HepG2 (cell line): ENCODE results near the gene RBM12. TPM values are rescaled to one million over a fixed set of nuclear protein-coding genes. Genes with fewer than 3 reads are reported as not detected.

ENCODE experiments used
- ARNT ChIP-seq: fragments of 450-650 bp; IDR thresholded peaks from 2 replicates; pipeline ENCODE4 v1.6.1; 2017
- BCL3 ChIP-seq: sonication (generic); formaldehyde crosslinking; IDR thresholded peaks from 2 replicates; pipeline ENCODE4 v1.5.1; 2020; ENCODE audit warnings: mild to moderate bottlenecking, missing genetic modification reagents, moderate library complexity
- CHD2 ChIP-seq: IDR thresholded peaks from 2 replicates; pipeline ENCODE4 v1.6.1; 2011; ENCODE audit warnings: low read depth, low read length, improper control_type of control experiment
- E2F1 ChIP-seq: sonication (generic); formaldehyde crosslinking; IDR thresholded peaks from 2 replicates; pipeline ENCODE4 v1.5.0; 2020; ENCODE audit warnings: missing genetic modification reagents
- FOXO1 ChIP-seq: sonication (generic); formaldehyde crosslinking; IDR thresholded peaks from 2 replicates; pipeline ENCODE4 v1.4.0; 2020; ENCODE audit warnings: missing genetic modification reagents
- GLI4 ChIP-seq: sonication (generic); formaldehyde crosslinking; IDR thresholded peaks from 2 replicates; pipeline ENCODE4 v1.5.1; 2020; ENCODE audit warnings: missing genetic modification reagents, mild to moderate bottlenecking, moderate library complexity, borderline replicate concordance
- HMGXB4 ChIP-seq, 2 experiments: sonication (generic) in 1 of 2; formaldehyde crosslinking in 1 of 2; IDR thresholded peaks; 2 replicates each; pipeline versions ENCODE4 v1.4.0 to v1.6.1; 2018 to 2020; ENCODE audit warnings: missing genetic modification reagents in 2 of 2, borderline replicate concordance in 1 of 2, low read depth in 1 of 2, mild to moderate bottlenecking in 1 of 2, missing biosample characterization in 1 of 2
- HNRNPLL ChIP-seq: fragments of 200-400 bp; formaldehyde crosslinking; IDR thresholded peaks from 2 replicates; pipeline ENCODE4 v1.6.1; 2017; ENCODE audit warnings: mild to moderate bottlenecking, low read depth, low read length; ENCODE audit not compliant: poor library complexity, severe bottlenecking
- HOXA3 ChIP-seq: sonication (generic); formaldehyde crosslinking; IDR thresholded peaks from 2 replicates; pipeline ENCODE4 v1.5.0; 2020; ENCODE audit warnings: missing genetic modification reagents
- NCOA2 ChIP-seq: sonication (generic); formaldehyde crosslinking; IDR thresholded peaks from 2 replicates; pipeline ENCODE4 v1.8.0; 2022; ENCODE audit warnings: inconsistent platforms
- PITX1 ChIP-seq: sonication (generic); formaldehyde crosslinking; IDR thresholded peaks from 2 replicates; pipeline ENCODE4 v1.5.1; 2020; ENCODE audit warnings: mild to moderate bottlenecking, missing genetic modification reagents
- SALL2 ChIP-seq: sonication (generic); formaldehyde crosslinking; IDR thresholded peaks from 2 replicates; pipeline ENCODE4 v1.8.1; 2023; ENCODE audit warnings: mild to moderate bottlenecking, missing genetic modification reagents, inconsistent platforms
- SMAD1 ChIP-seq: sonication (generic); formaldehyde crosslinking; IDR thresholded peaks from 2 replicates; pipeline ENCODE4 v1.4.0; 2020; ENCODE audit warnings: missing genetic modification reagents, low read depth, mild to moderate bottlenecking, borderline replicate concordance
- SOX13 ChIP-seq, 3 experiments: fragments of 450-650 bp in 1 of 3; sonication (generic) in 1 of 3; formaldehyde crosslinking in 1 of 3; IDR thresholded peaks in 2 of 3; conservative IDR thresholded peaks in 1 of 3; 2 replicates each; pipeline versions ENCODE4 v1.5.0 to v1.6.1; 2016 to 2020; ENCODE audit warnings: antibody characterized with exemption in 1 of 3, mild to moderate bottlenecking in 1 of 3, missing compliant biosample characterization in 1 of 3, missing genetic modification reagents in 1 of 3, moderate library complexity in 1 of 3
- SRY ChIP-seq: sonication (generic); formaldehyde crosslinking; IDR thresholded peaks from 2 replicates; pipeline ENCODE4 v1.8.0; 2022; ENCODE audit warnings: mild to moderate bottlenecking, missing genetic modification reagents
- TBX2 ChIP-seq: sonication (generic); formaldehyde crosslinking; IDR thresholded peaks from 2 replicates; pipeline ENCODE4 v1.5.0; 2020; ENCODE audit warnings: missing genetic modification reagents, mild to moderate bottlenecking, borderline replicate concordance
- YEATS2 ChIP-seq: sonication (generic); formaldehyde crosslinking; IDR thresholded peaks from 2 replicates; pipeline ENCODE4 v1.4.0; 2020; ENCODE audit warnings: missing genetic modification reagents, borderline replicate concordance
- ZBTB3 ChIP-seq: sonication (generic); formaldehyde crosslinking; IDR thresholded peaks from 2 replicates; pipeline ENCODE4 v1.4.0; 2020; ENCODE audit warnings: low read depth, mild to moderate bottlenecking, moderate library complexity, missing genetic modification reagents, borderline replicate concordance
- ZFY ChIP-seq: sonication (generic); formaldehyde crosslinking; IDR thresholded peaks from 2 replicates; pipeline ENCODE4 v1.4.0; 2020; ENCODE audit warnings: missing genetic modification reagents
- ZNF101 ChIP-seq: sonication (generic); formaldehyde crosslinking; IDR thresholded peaks from 2 replicates; pipeline ENCODE4 v1.4.0; 2020; ENCODE audit warnings: mild to moderate bottlenecking, low read depth, missing genetic modification reagents, borderline replicate concordance
- ZNF329 ChIP-seq: sonication (generic); formaldehyde crosslinking; IDR thresholded peaks from 2 replicates; pipeline ENCODE4 v1.9.0; 2021; ENCODE audit warnings: low read depth, mild to moderate bottlenecking, missing genetic modification reagents
- ZNF547 ChIP-seq: sonication (generic); formaldehyde crosslinking; IDR thresholded peaks from 2 replicates; pipeline ENCODE4 v1.5.1; 2020; ENCODE audit warnings: mild to moderate bottlenecking, missing genetic modification reagents
- ZNF749 ChIP-seq: sonication (generic); formaldehyde crosslinking; IDR thresholded peaks from 2 replicates; pipeline ENCODE4 v1.8.0; 2022; ENCODE audit warnings: mild to moderate bottlenecking, missing genetic modification reagents, moderate library complexity, borderline replicate concordance
- ZNF773 ChIP-seq: sonication (generic); formaldehyde crosslinking; IDR thresholded peaks from 2 replicates; pipeline ENCODE4 v1.4.0; 2020; ENCODE audit warnings: missing genetic modification reagents, borderline replicate concordance
- ZNF792 ChIP-seq: IDR thresholded peaks from 2 replicates; pipeline ENCODE4 v1.6.1; 2016
- polyA plus RNA-seq, 8 experiments: library from polyadenylated mRNA; depleted of rRNA in 3 of 8; stranded (reverse) in 7 of 8; unstranded in 1 of 8; fragments of >200 nt; fragmentation: Illumina TruSeq in 4 of 8; extraction: Trizol in 4 of 8; gene quantifications; 2 replicates each; pipeline versions ENCODE4 v1.2.1 to v1.2.3, GENCODE V29; 2011 to 2016; ENCODE audit warnings: low read depth in 4 of 8, missing spikeins in 1 of 8, mixed read lengths in 1 of 8; ENCODE audit not compliant: insufficient read depth in 1 of 8
- total RNA-seq, 5 experiments: library from RNA; depleted of rRNA; stranded (reverse); fragments of >200 nt; fragmentation: Illumina TruSeq; extraction: Trizol; gene quantifications; 2 replicates each; pipeline ENCODE4 v1.2.3, GENCODE V29; 2016; ENCODE audit warnings: low read depth in 1 of 5

Gene RBM12
- total and polyA plus RNA-seq, 2 of the 13 experiments (the other 11 are each of a cell fraction or from before 2014, with no cell fraction given) = 97.9 to 104 TPM

- 0 out of 2 replicates have a peak, but pooled peaks have one; percentile 30 for TF ChIP-seq FOXO1 (CRISPR knock-in tag)
- TF ChIP-seq BCL3 = peak; percentile 61; the same call in 1 of the 2 replicates
- TF ChIP-seq E2F1 (CRISPR knock-in tag) = no peak
- TF ChIP-seq ARNT = no peak
- no peak for TF ChIP-seq YEATS2 (CRISPR knock-in tag)
- no peak for TF ChIP-seq CHD2
- no peak for TF ChIP-seq ZNF329 (CRISPR knock-in tag)
- no peak; the same call in 1 of the 2 replicates for TF ChIP-seq SALL2 (CRISPR knock-in tag)
- TF ChIP-seq ZFY (CRISPR knock-in tag) = peak; percentile 43; the same call in 1 of the 2 replicates
- TF ChIP-seq ZNF749 (CRISPR knock-in tag) = no peak
- TF ChIP-seq ZBTB3 (CRISPR knock-in tag) = no peak
- TF ChIP-seq ZNF773 (CRISPR knock-in tag) = no peak
- TF ChIP-seq SMAD1 = no peak
- TF ChIP-seq SRY = no peak
- TF ChIP-seq ZNF101 (CRISPR knock-in tag) = no peak
- no peak for TF ChIP-seq NCOA2 (CRISPR knock-in tag)
- no peak for TF ChIP-seq HNRNPLL
- no peak for TF ChIP-seq SOX13 (IDR thresholded peaks at IDR 0.05)
- TF ChIP-seq SOX13 (CRISPR knock-in tag; conservative IDR thresholded peaks at IDR 0.05 in 1 of 2, IDR thresholded peaks at IDR 0.05 in 1 of 2) = no peak; a peak in 1 of 4 replicates
- 0 out of 2 replicates have a peak, but pooled peaks have one; percentile 48 for TF ChIP-seq GLI4 (CRISPR knock-in tag)
- no peak for TF ChIP-seq HMGXB4 (CRISPR knock-in tag; IDR thresholded peaks at IDR 0.05; ENCODE audit: borderline replicate concordance in 1 of 2, low read depth in 1 of 2)
- no peak for TF ChIP-seq PITX1 (CRISPR knock-in tag)
- TF ChIP-seq ZNF792 (CRISPR knock-in tag) = no peak
- TF ChIP-seq HOXA3 (CRISPR knock-in tag) = no peak
- TF ChIP-seq ZNF547 = peak; percentile 21; the same call in 1 of the 2 replicates
- no peak; the same call in none of the 2 replicates for TF ChIP-seq TBX2
Observed at GRCh38 chr20:35697696-35698297, 33.1 kb upstream of the RBM12 start (continued).
